IMR-90 (cell line): Measurements from ENCODE around the gene GATD1. TPM values are rescaled to one million over a fixed set of nuclear protein-coding genes. Genes with fewer than 3 reads are reported as not detected.

Experiments used
- ATAC-seq: fragments of 200-7000 bp; cut with Tn5 transposase; 2 replicates; pipeline ENCODE4 v1.9.1; 2020; ENCODE audit warnings: low read depth, mild to moderate bottlenecking, moderate library complexity
- BruUV-seq: library from RNA; stranded (reverse); fragments of 400-500 nt; replicated peaks from 2 replicates; lab custom pipeline; 2021; lab: Mats Ljungman, UMichigan
- CTCF ChIA-PET: fragments of 300-600 bp; formaldehyde crosslinking; extraction: SDS; loops from one replicate; lab custom pipeline; 2021; ENCODE audit warnings: antibody characterized with exemption; lab: Yijun Ruan, JAX
- POLR2A ChIA-PET: fragments of 300-600 bp; sonication (Branson Sonifier 250); formaldehyde crosslinking; loops from one replicate; lab custom pipeline; 2022; ENCODE audit warnings: antibody characterized with exemption; ENCODE audit not compliant: unreplicated experiment; lab: Charles Lee
- DNase-seq: peaks from one replicate; pipeline ENCODE4 v3.0.0; 2013
- H2AFZ ChIP-seq: replicated peaks from 2 replicates; pipeline ENCODE3; 2013; ENCODE audit warnings: low read length, mild to moderate bottlenecking; ENCODE audit not compliant: poor library complexity
- H2AK5ac ChIP-seq: 2 replicates; pipeline ENCODE4 v1.6.1; 2013; ENCODE audit warnings: low read depth, low read length, inconsistent platforms
- H2AK9ac ChIP-seq: replicated peaks from 2 replicates; pipeline ENCODE3; 2013; ENCODE audit warnings: mild to moderate bottlenecking, low read depth, low read length, moderate library complexity; ENCODE audit not compliant: poor library complexity
- H2BK120ac ChIP-seq: 2 replicates; pipeline ENCODE4 v1.6.1; 2013; ENCODE audit warnings: low read depth, low read length, inconsistent platforms
- H2BK15ac ChIP-seq: 3 replicates; pipeline ENCODE4 v1.6.1; 2013; ENCODE audit warnings: low read depth, low read length, inconsistent platforms
- H2BK20ac ChIP-seq: 2 replicates; pipeline ENCODE4 v1.6.1; 2013; ENCODE audit warnings: low read depth, mild to moderate bottlenecking, inconsistent platforms, low read length, moderate library complexity
- H2BK5ac ChIP-seq: 2 replicates; pipeline ENCODE4 v1.6.1; 2013; ENCODE audit warnings: mild to moderate bottlenecking, low read depth, low read length, inconsistent platforms; ENCODE audit not compliant: poor library complexity, severe bottlenecking
- H3K14ac ChIP-seq: replicated peaks from 2 replicates; pipeline ENCODE4 v1.6.1; 2013; ENCODE audit warnings: low read depth, low read length, inconsistent platforms
- H3K18ac ChIP-seq: 2 replicates; pipeline ENCODE4 v1.6.1; 2013; ENCODE audit warnings: low read depth, low read length, control low read depth
- H3K23ac ChIP-seq: 2 replicates; pipeline ENCODE4 v1.6.1; 2013; ENCODE audit warnings: low read depth, low read length, inconsistent platforms
- H3K27ac ChIP-seq: 2 replicates; pipeline ENCODE4 v1.5.1; 2013; ENCODE audit warnings: mild to moderate bottlenecking, control low read depth, low read length; ENCODE audit not compliant: insufficient read depth
- H3K27me3 ChIP-seq: 2 replicates; pipeline ENCODE4 v1.6.1; 2013; ENCODE audit warnings: low read length; ENCODE audit not compliant: control insufficient read depth, insufficient read depth
- H3K36me3 ChIP-seq: 2 replicates; pipeline ENCODE4 v1.6.1; 2013; ENCODE audit warnings: low read length, mixed read lengths; ENCODE audit not compliant: control insufficient read depth, insufficient read depth
- H3K4ac ChIP-seq: 2 replicates; pipeline ENCODE4 v1.6.1; 2013; ENCODE audit warnings: low read depth, low read length, inconsistent platforms
- H3K4me1 ChIP-seq: 2 replicates; pipeline ENCODE4 v1.6.1; 2013; ENCODE audit warnings: low read length, mixed read lengths; ENCODE audit not compliant: control insufficient read depth, insufficient read depth
- H3K4me2 ChIP-seq: 2 replicates; pipeline ENCODE4 v1.6.1; 2013; ENCODE audit warnings: low read depth, mild to moderate bottlenecking, control low read depth, low read length, moderate library complexity
- H3K4me3 ChIP-seq: 2 replicates; pipeline ENCODE4 v1.5.1; 2013; ENCODE audit warnings: low read depth, mild to moderate bottlenecking, control low read depth, low read length, moderate library complexity; ENCODE audit not compliant: insufficient read depth
- H3K56ac ChIP-seq: 2 replicates; pipeline ENCODE4 v1.6.1; 2013; ENCODE audit warnings: low read length, inconsistent platforms; ENCODE audit not compliant: insufficient read depth; ENCODE audit errors: extremely low read depth
- H3K79me1 ChIP-seq, 2 experiments: 2 replicates each; pipeline ENCODE4 v1.6.1; 2013; ENCODE audit warnings: low read length in 2 of 2, inconsistent platforms in 1 of 2, low read depth in 1 of 2
- H3K9ac ChIP-seq: 2 replicates; pipeline ENCODE4 v1.6.1; 2013; ENCODE audit warnings: low read depth, low read length, control low read depth
- H3K9me1 ChIP-seq: 2 replicates; pipeline ENCODE4 v1.6.1; 2013; ENCODE audit warnings: low read length, inconsistent platforms; ENCODE audit not compliant: insufficient read depth
- H3K9me3 ChIP-seq: 2 replicates; pipeline ENCODE4 v1.6.1; 2013; ENCODE audit warnings: low read length; ENCODE audit not compliant: control insufficient read depth, insufficient read depth
- H4K20me1 ChIP-seq: 2 replicates; pipeline ENCODE4 v1.6.1; 2013; ENCODE audit warnings: low read length, inconsistent platforms; ENCODE audit not compliant: insufficient read depth
- H4K5ac ChIP-seq: 2 replicates; pipeline ENCODE4 v1.6.1; 2013; ENCODE audit warnings: mild to moderate bottlenecking, low read depth, low read length, control low read depth
- H4K8ac ChIP-seq, 2 experiments: 2 replicates each; pipeline ENCODE4 v1.6.1; 2013; ENCODE audit warnings: low read depth in 2 of 2, low read length in 2 of 2, control low read depth in 1 of 2, inconsistent platforms in 1 of 2
- H4K91ac ChIP-seq: 2 replicates; pipeline ENCODE4 v1.6.1; 2013; ENCODE audit warnings: low read depth, low read length, inconsistent platforms; ENCODE audit not compliant: insufficient read depth
- CEBPB ChIP-seq: IDR thresholded peaks from 2 replicates; pipeline ENCODE4 v1.6.1; 2012; ENCODE audit warnings: low read depth, low read length, improper control_type of control experiment
- CTCF ChIP-seq: conservative IDR thresholded peaks from 2 replicates; pipeline ENCODE4 v1.5.1; 2012; ENCODE audit warnings: mild to moderate bottlenecking, low read depth, low read length, improper control_type of control experiment
- WGBS, 2 experiments: methylation state at CpG; one replicate each; pipeline versions ENCODE4 v1.1.5 to v1.1.7; 2013; ENCODE audit warnings: missing lambda C conversion rate in 2 of 2; ENCODE audit not compliant: insufficient read length in 1 of 2; ENCODE audit errors: extremely low coverage in 2 of 2; 5-methylcytosine and 5-hydroxymethylcytosine counted together
- dilution Hi-C: fragments of 300-500 bp; cut with HindIII; formaldehyde crosslinking; loops from one replicate; pipeline ENCODE4 v1.14.3; 2018; ENCODE audit warnings: low sequenced_read_pairs; ENCODE audit not compliant: unreplicated experiment
- in situ Hi-C: fragments of 300-500 bp; cut with MboI; formaldehyde crosslinking; loops from 3 replicates; pipeline ENCODE4 v1.14.3; 2019; ENCODE audit warnings: low sequenced_read_pairs, inconsistent platforms, mixed read lengths
- intact Hi-C: fragments of 100-400 bp; cut with micrococcal nuclease; formaldehyde crosslinking; loops from 2 replicates; pipeline ENCODE4 v1.10.0; 2022
- polyA plus RNA-seq, 3 experiments: library from polyadenylated mRNA; depleted of rRNA; stranded (reverse); fragments of >200 nt; gene quantifications; 2 replicates each; pipeline ENCODE4 v1.2.3, GENCODE V29; 2012; ENCODE audit warnings: low replicate concordance in 1 of 3
- total RNA-seq: library from RNA; depleted of rRNA; stranded (reverse); fragments of >200 nt; gene quantifications from 2 replicates; pipeline ENCODE4 v1.2.3, GENCODE V29; 2012

The GATD1 gene
- total and polyA plus RNA-seq, 2 of the 4 experiments (the other 2 are of a cell fraction) = 3.0 to 52.5 TPM

DNA sequence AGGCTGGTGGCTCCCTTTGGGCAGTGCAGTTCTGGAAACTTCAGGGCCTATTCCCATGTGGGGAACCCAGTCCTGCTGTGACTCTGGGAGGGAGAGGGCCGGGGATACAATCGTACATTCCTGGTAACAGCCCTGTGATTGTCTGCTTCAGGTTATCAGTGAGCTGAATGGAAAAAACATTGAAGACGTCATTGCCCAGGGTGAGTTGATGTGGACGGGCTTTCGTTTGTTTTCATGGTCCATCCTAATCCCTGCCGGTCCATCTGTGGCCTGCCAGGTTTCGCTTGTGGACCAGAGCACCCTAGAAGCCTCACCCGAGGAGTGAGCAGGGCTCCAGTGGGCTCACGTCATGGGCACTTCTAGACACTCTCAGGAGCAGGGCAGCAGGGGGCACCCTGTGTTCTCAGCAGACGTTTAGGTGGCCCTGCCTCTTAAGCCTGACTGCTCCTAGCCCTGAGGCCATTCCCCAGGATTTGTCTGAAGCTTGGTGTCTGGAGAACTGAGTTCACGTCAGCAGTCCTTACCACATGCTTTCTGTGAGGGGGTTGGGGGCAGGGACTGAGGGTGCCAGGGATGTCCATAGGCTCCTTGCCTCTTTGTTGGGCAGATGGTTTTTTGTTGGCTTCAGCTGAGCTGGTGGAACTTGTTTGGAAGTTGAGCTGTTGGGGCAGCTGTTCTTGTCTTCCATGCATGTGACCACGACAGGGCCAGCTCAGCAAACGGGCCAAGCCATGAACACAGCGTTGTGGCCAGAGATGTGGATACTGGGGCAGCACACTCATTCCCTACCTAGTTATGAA is 34.4 kb upstream of the GATD1 start:
- Histone ChIP-seq H2BK5ac (no peak overlapping the region), H4K8ac (no peak overlapping the region), H3K4me1 (peaks cover 6% of the 10 kb centered on the region), H3K4me3 (no peak overlapping the region), H3K27me3 (no peaks in the 10 kb centered on the region), H3K9me3 (no peaks in the 10 kb centered on the region), H4K20me1 (peaks cover 38% of the 10 kb centered on the region), H3K56ac (no peak overlapping the region), H2BK15ac (no peak overlapping the region), H2BK120ac (no peak overlapping the region), H3K79me1 (peaks cover 27 to 53% of the 10 kb centered on the region in 2 experiments), H2AFZ (no peak overlapping the region), H3K27ac (no peak overlapping the region), H3K14ac (no peak overlapping the region), H2AK9ac (no peak overlapping the region), H3K23ac (peak overlapping the region; percentile 62), H3K9me1 (no peaks in the 10 kb centered on the region), H2BK20ac (no peak overlapping the region), H3K36me3 (peaks cover 30% of the 10 kb centered on the region), H3K18ac (no peak overlapping the region), H4K5ac (no peak overlapping the region), H3K4ac (no peak overlapping the region), H4K91ac (no peak overlapping the region), H3K4me2 (no peak overlapping the region), H2AK5ac (no peak overlapping the region), H3K9ac (peak overlapping the region; percentile 85; the same call in 1 of the 2 replicates)
- DNase-seq (no peak), ATAC-seq (no peak)
- POLR2A ChIA-PET = no interaction called here
- in situ Hi-C loops = no loop called here
- intact Hi-C loops = no loop called here
- TF ChIP-seq CEBPB (no peak), CTCF (0 out of 2 replicates have a peak, but pooled peaks have one; percentile 2)
- WGBS, 2 experiments = 77% methylated on average over 5 of the region's 14 CpGs; no CpG with 5 or more reads in 1 of the 2 experiments
- dilution Hi-C loops = no loop called here
- no TSS peak for BruUV-seq
- CTCF ChIA-PET = no interaction called here
